ENCODE results near the gene AUTS2. TPM values are rescaled to one million over a fixed set of nuclear protein-coding genes. Genes with fewer than 3 reads are reported as not detected.

AUTS2 gene
- total and polyA plus RNA-seq, 4 donors, result 4.9 to 24.4 (median 7.0) TPM

- no peak overlapping the region for H3K27ac ChIP-seq (ENCODE audit: low read depth in 1 of 2, low read length in 2 of 2)
- H3K36me3 ChIP-seq (ENCODE audit: control insufficient read depth in 4 of 4, insufficient read depth in 3 of 4, low read depth in 1 of 4, low read length in 3 of 4), result no peaks in the 10 kb centered on the region
- no peak for TF ChIP-seq RXRA (IDR thresholded peaks at IDR 0.05)
- no peak for TF ChIP-seq FOXA1 (IDR thresholded peaks at IDR 0.05)
- no peak for TF ChIP-seq MAX (IDR thresholded peaks at IDR 0.05)
- no peak for TF ChIP-seq EGR1 (IDR thresholded peaks at IDR 0.05; ENCODE audit: low read depth in 2 of 2)
- TF ChIP-seq ATF3 (IDR thresholded peaks at IDR 0.05), result no peak
- TF ChIP-seq RAD21 (IDR thresholded peaks at IDR 0.05), result no peak
- no peak for TF ChIP-seq SP1 (IDR thresholded peaks at IDR 0.05)
- TF ChIP-seq JUND (IDR thresholded peaks at IDR 0.05), result no peak
- H3K27me3 ChIP-seq (ENCODE audit: control insufficient read depth in 4 of 4, insufficient read depth in 4 of 4, low read length in 3 of 4), result no peaks in the 10 kb centered on the region
- WGBS, result 77% methylated on average over 7 of the region's 7 CpGs
- H3K9ac ChIP-seq (ENCODE audit: low read depth in 1 of 2, low read length in 2 of 2), result no peak overlapping the region
- H3K4me1 ChIP-seq (ENCODE audit: control insufficient read depth in 4 of 4, insufficient read depth in 4 of 4, low read length in 3 of 4), result no peaks in the 10 kb centered on the region
- no peak overlapping the region for H3K4me3 ChIP-seq (ENCODE audit: low read depth in 1 of 3, low read length in 3 of 3)
- H3K9me3 ChIP-seq (ENCODE audit: control insufficient read depth in 4 of 4, low read length in 3 of 4), result no peaks in the 10 kb centered on the region
- no peak for DNase-seq (ENCODE audit: low spot score)
Measured at GRCh38 chr7:70165477-70166170, 567.3 kb downstream of the AUTS2 start.

- Histone ChIP-seq H3K4me3 (ENCODE audit: low read depth in 1 of 3, low read length in 3 of 3) (no peak overlapping the region), H3K9ac (ENCODE audit: low read depth in 1 of 2, low read length in 2 of 2) (no peak overlapping the region), H3K27me3 (ENCODE audit: control insufficient read depth in 4 of 4, insufficient read depth in 4 of 4, low read length in 3 of 4) (no peaks in the 10 kb centered on the region), H3K27ac (ENCODE audit: low read depth in 1 of 2, low read length in 2 of 2) (no peak overlapping the region), H3K4me1 (ENCODE audit: control insufficient read depth in 4 of 4, insufficient read depth in 4 of 4, low read length in 3 of 4) (no peaks in the 10 kb centered on the region), H3K9me3 (ENCODE audit: control insufficient read depth in 4 of 4, low read length in 3 of 4) (no peaks in the 10 kb centered on the region), H3K36me3 (ENCODE audit: control insufficient read depth in 4 of 4, insufficient read depth in 3 of 4, low read depth in 1 of 4, low read length in 3 of 4) (no peaks in the 10 kb centered on the region)
- WGBS, result 96% methylated on average over 4 of the region's 4 CpGs
- no peak for DNase-seq (ENCODE audit: low spot score)
- TF ChIP-seq EGR1 (IDR thresholded peaks at IDR 0.05; ENCODE audit: low read depth in 2 of 2) (no peak), JUND (IDR thresholded peaks at IDR 0.05) (no peak), GABPA (IDR thresholded peaks at IDR 0.05 in 1 of 2, conservative IDR thresholded peaks at IDR 0.05 in 1 of 2) (no peak), NR2F2 (IDR thresholded peaks at IDR 0.05) (no peak), FOXA1 (IDR thresholded peaks at IDR 0.05) (no peak), CTCF (IDR thresholded peaks at IDR 0.05; ENCODE audit: low read depth, low read length, missing input control) (no peak), HNF4G (IDR thresholded peaks at IDR 0.05) (no peak), HNF4A (conservative IDR thresholded peaks at IDR 0.05) (no peak), TAF1 (conservative IDR thresholded peaks at IDR 0.05) (no peak), ZBTB33 (IDR thresholded peaks at IDR 0.05) (no peak), RXRA (IDR thresholded peaks at IDR 0.05) (no peak)
- TF ChIP-seq, protein P1, sequence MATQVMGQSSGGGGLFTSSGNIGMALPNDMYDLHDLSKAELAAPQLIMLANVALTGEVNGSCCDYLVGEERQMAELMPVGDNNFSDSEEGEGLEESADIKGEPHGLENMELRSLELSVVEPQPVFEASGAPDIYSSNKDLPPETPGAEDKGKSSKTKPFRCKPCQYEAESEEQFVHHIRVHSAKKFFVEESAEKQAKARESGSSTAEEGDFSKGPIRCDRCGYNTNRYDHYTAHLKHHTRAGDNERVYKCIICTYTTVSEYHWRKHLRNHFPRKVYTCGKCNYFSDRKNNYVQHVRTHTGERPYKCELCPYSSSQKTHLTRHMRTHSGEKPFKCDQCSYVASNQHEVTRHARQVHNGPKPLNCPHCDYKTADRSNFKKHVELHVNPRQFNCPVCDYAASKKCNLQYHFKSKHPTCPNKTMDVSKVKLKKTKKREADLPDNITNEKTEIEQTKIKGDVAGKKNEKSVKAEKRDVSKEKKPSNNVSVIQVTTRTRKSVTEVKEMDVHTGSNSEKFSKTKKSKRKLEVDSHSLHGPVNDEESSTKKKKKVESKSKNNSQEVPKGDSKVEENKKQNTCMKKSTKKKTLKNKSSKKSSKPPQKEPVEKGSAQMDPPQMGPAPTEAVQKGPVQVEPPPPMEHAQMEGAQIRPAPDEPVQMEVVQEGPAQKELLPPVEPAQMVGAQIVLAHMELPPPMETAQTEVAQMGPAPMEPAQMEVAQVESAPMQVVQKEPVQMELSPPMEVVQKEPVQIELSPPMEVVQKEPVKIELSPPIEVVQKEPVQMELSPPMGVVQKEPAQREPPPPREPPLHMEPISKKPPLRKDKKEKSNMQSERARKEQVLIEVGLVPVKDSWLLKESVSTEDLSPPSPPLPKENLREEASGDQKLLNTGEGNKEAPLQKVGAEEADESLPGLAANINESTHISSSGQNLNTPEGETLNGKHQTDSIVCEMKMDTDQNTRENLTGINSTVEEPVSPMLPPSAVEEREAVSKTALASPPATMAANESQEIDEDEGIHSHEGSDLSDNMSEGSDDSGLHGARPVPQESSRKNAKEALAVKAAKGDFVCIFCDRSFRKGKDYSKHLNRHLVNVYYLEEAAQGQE (IDR thresholded peaks at IDR 0.05), result no peak
Measured at GRCh38 chr7:70171369-70171920, 573.2 kb downstream of the AUTS2 start.
